Mesothelial cell of epicardium (in vitro differentiated cells): Measurements from ENCODE around the gene SPTBN5. TPM values are rescaled to one million over a fixed set of nuclear protein-coding genes. Genes with fewer than 3 reads are reported as not detected.

Experiments used
- DNase-seq, 2 experiments: peaks; one replicate each; pipeline ENCODE4 v3.0.0; 2021; ENCODE audit warnings: low spot score in 2 of 2; ENCODE audit not compliant: unreplicated experiment in 2 of 2
- H3K27ac Mint-ChIP-seq: 2 replicates; pipeline ENCODE4 v1.8.0; 2021; ENCODE audit warnings: mixed read lengths
- H3K27me3 Mint-ChIP-seq: 2 replicates; pipeline ENCODE4 v1.8.0; 2021; ENCODE audit warnings: low read depth, mixed read lengths
- H3K36me3 Mint-ChIP-seq: 2 replicates; pipeline ENCODE4 v1.8.0; 2021; ENCODE audit warnings: mixed read lengths
- H3K4me1 Mint-ChIP-seq: 2 replicates; pipeline ENCODE4 v1.8.0; 2021; ENCODE audit warnings: mixed read lengths
- H3K4me3 Mint-ChIP-seq: 2 replicates; pipeline ENCODE4 v1.8.0; 2021; ENCODE audit warnings: mild to moderate bottlenecking, moderate library complexity, mixed read lengths
- H3K9me3 Mint-ChIP-seq: 2 replicates; pipeline ENCODE4 v1.8.0; 2021; ENCODE audit warnings: mixed read lengths
- CTCF ChIP-seq: fragments of 200-600 bp; sonication (generic); IDR thresholded peaks from one replicate; pipeline ENCODE4 v1.5.0; 2021; ENCODE audit warnings: antibody characterized with exemption; ENCODE audit not compliant: unreplicated experiment
- total RNA-seq: library from RNA; stranded (reverse); gene quantifications from 3 replicates; pipeline ENCODE4 v1.2.1, GENCODE V29; 2021

Gene SPTBN5
- total RNA-seq, 1 donor from 2014 or later: 2.7 TPM

DNA sequence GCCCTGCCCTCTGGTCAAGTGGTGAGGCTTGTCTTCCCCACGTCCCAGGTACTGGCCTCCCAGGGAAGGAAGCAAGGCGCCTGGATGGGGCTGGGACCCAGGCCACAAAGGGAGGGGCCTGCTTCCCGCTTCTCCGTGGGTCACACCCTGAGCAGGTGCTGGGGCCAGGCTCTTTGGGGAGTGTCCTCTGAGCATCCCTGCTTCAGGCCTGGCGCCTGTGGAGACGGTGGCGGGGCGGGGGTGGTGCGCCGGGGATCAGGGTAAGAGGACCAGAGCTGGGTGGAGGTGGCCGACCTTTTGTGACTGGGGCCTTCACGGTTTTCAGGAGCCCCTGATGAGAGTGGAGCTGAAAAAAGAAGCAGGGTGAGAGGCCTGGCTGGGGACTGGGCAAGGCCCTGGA lies 51.6 kb downstream of the SPTBN5 start:
- no peak for TF ChIP-seq CTCF
- Mint-ChIP-seq H3K9me3 (no peaks in the 10 kb centered on the region), H3K27me3 (no peaks in the 10 kb centered on the region), H3K4me3 (no peak overlapping the region), H3K4me1 (peaks cover 30% of the 10 kb centered on the region), H3K27ac (no peak overlapping the region), H3K36me3 (peaks cover 7% of the 10 kb centered on the region)
- DNase-seq: no peak

DNA sequence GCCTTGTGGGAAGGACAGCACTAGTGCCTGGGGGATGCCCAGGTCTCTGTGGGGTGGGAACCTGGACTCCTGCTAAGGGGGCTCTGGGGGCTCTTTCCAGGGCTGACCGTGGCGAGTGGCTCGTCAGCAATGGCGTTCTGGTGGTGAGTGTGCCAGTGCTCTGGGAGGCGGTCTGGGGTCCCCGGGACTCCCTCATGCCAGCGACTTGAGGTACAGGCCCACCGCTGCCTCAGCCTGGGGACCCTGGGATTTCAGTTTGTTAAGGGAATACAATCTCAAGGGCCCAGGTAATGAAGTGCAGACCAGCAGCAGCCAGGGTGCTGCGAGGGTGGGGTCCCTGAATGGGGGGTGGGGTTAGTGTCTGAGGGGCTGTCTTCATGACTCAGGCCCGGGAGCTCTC lies 52.7 kb downstream of the SPTBN5 start:
- no peak overlapping the region for H3K4me3 Mint-ChIP-seq
- H3K9me3 Mint-ChIP-seq: no peaks in the 10 kb centered on the region
- peaks cover 32% of the 10 kb centered on the region for H3K4me1 Mint-ChIP-seq
- no peak for DNase-seq
- H3K27me3 Mint-ChIP-seq: no peaks in the 10 kb centered on the region
- no peak for TF ChIP-seq CTCF
- peak overlapping the region; percentile 59 for H3K27ac Mint-ChIP-seq
- H3K36me3 Mint-ChIP-seq: peaks cover 7% of the 10 kb centered on the region

- Mint-ChIP-seq H3K4me1 (peaks cover 32% of the 10 kb centered on the region), H3K27me3 (no peaks in the 10 kb centered on the region), H3K4me3 (no peak overlapping the region), H3K36me3 (peaks cover 6% of the 10 kb centered on the region), H3K9me3 (no peaks in the 10 kb centered on the region), H3K27ac (peak overlapping the region; percentile 59)
- no peak for TF ChIP-seq CTCF
- DNase-seq: no peak
Observed at GRCh38 chr15:41840673-41841072, 53.2 kb downstream of the SPTBN5 start.

GRCh38 chr15:41839781-41840491 lies 53.9 kb downstream of the SPTBN5 start:
- Mint-ChIP-seq H3K9me3 (no peaks in the 10 kb centered on the region), H3K4me1 (peaks cover 32% of the 10 kb centered on the region), H3K27ac (no peak overlapping the region), H3K27me3 (no peaks in the 10 kb centered on the region), H3K36me3 (peaks cover 6% of the 10 kb centered on the region), H3K4me3 (no peak overlapping the region)
- DNase-seq: no peak
- no peak for TF ChIP-seq CTCF

DNA sequence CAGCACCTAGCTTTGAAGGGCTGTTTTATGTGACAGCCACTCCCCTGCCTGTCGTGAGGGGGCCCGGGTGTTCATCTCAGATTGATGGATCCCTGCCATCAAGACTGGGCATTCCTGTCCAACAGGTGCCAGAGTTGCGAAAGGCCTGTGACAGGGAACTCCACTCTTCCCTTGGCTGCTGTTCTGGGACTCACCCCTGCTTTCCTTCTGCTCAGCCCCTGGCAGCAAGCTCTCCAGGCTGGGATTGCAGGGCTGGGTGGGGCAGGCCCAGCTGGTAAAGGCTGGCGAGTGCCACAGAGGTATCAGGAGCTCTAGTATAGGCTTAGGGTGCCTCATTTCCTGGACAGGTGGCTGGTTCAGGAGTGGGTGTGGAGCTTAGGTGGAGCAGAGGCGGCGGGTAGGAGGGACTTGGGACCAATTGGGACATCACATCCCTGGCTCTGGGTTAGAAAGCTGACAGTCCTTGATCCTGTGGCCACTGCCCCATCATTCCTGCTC lies 55.4 kb downstream of the SPTBN5 start, which contains the start of gene PLA2G4B:
Gene PLA2G4B (plus strand): TSS at position 448 of the 498 bp plus-strand sequence. CDS start 67 bp downstream, outside the sequence.
- Mint-ChIP-seq H3K36me3 (peaks cover 6% of the 10 kb centered on the region), H3K9me3 (no peaks in the 10 kb centered on the region), H3K27me3 (no peaks in the 10 kb centered on the region), H3K4me1 (peaks cover 40% of the 10 kb centered on the region), H3K4me3 (no peak within 1 kb of the TSS), H3K27ac (peak within 1 kb of the TSS; percentile 47)
- DNase-seq: no peak
- TF ChIP-seq CTCF: no peak
